Ascending aorta (tissue), 2 donors: Measurements from ENCODE around the gene ASCL5. TPM values are rescaled to one million over a fixed set of nuclear protein-coding genes. Genes with fewer than 3 reads are reported as not detected.

Experiments
- DNase-seq, 2 donors: peaks; one replicate each; pipeline ENCODE4 v3.0.0-alpha.2; 2019; ENCODE audit warnings: low spot score in 2 of 2
- H3K27ac ChIP-seq, 2 donors: fragments of 200-600 bp; sonication (generic); one replicate each; pipeline ENCODE4 v1.5.1; 2016 to 2017; ENCODE audit warnings: mild to moderate bottlenecking in 1 of 2
- H3K27me3 ChIP-seq: fragments of 200-600 bp; sonication (generic); one replicate; pipeline ENCODE4 v1.5.1; 2017
- H3K36me3 ChIP-seq, 2 donors: fragments of 200-600 bp; sonication (generic); one replicate each; pipeline ENCODE4 v1.5.1; 2016
- H3K4me1 ChIP-seq, 2 donors: fragments of 200-600 bp; sonication (generic); one replicate each; pipeline ENCODE4 v1.5.1; 2016 to 2017; ENCODE audit warnings: mild to moderate bottlenecking in 1 of 2
- H3K4me3 ChIP-seq, 2 donors: fragments of 200-600 bp; sonication (generic); one replicate each; pipeline ENCODE4 v1.5.1; 2016 to 2017; ENCODE audit warnings: mild to moderate bottlenecking in 1 of 2
- H3K9me3 ChIP-seq, 2 donors: fragments of 200-600 bp; sonication (generic); one replicate each; pipeline ENCODE4 v1.5.1; 2016
- CTCF ChIP-seq, 3 experiments: fragments of 200-600 bp in 2 of 3; fragments of 450-650 bp in 1 of 3; sonication (generic) in 2 of 3; IDR thresholded peaks; one replicate each; pipeline ENCODE4 v1.5.1; 2016 to 2019; ENCODE audit warnings: antibody characterized with exemption in 3 of 3, mild to moderate bottlenecking in 1 of 3, moderate library complexity in 1 of 3
- intact Hi-C: fragments of 100-400 bp; cut with DNase I; formaldehyde crosslinking; loops from one replicate; pipeline ENCODE4 v1.15.1; 2023
- total RNA-seq: library from RNA; depleted of rRNA; stranded (reverse); fragments of >200 nt; gene quantifications from one replicate; pipeline ENCODE4 v1.1.0, GENCODE V29; 2016

ASCL5 gene
- total RNA-seq, 1 donor from 2014 or later, result not detected

- Histone ChIP-seq H3K4me3 (no peak overlapping the region), H3K9me3 (no peaks in the 10 kb centered on the region), H3K36me3 (no peaks in the 10 kb centered on the region), H3K4me1 (no peaks in the 10 kb centered on the region), H3K27me3 (no peaks in the 10 kb centered on the region), H3K27ac (no peak overlapping the region)
- DNase-seq, result no peak
- no peak for TF ChIP-seq CTCF (IDR thresholded peaks at IDR 0.05)
- intact Hi-C loops, result no loop called here
These were observed 31.4 kb downstream of the ASCL5 start for GRCh38 chr1:201095581-201095980.

- no peak for DNase-seq
- H3K4me1 ChIP-seq, result no peaks in the 10 kb centered on the region
- no peaks in the 10 kb centered on the region for H3K9me3 ChIP-seq
- H3K36me3 ChIP-seq, result no peaks in the 10 kb centered on the region
- intact Hi-C loops, result no loop called here
- TF ChIP-seq CTCF (IDR thresholded peaks at IDR 0.05), result no peak
- H3K4me3 ChIP-seq, result no peak overlapping the region
- no peak overlapping the region for H3K27ac ChIP-seq
- H3K27me3 ChIP-seq, result no peaks in the 10 kb centered on the region
These were observed 32.2 kb downstream of the ASCL5 start for GRCh38 chr1:201094832-201095231.

GRCh38 chr1:201093962-201094361 is 33.0 kb downstream of the ASCL5 start:
- no peaks in the 10 kb centered on the region for H3K4me1 ChIP-seq
- H3K27ac ChIP-seq, result no peak overlapping the region
- H3K36me3 ChIP-seq, result no peaks in the 10 kb centered on the region
- H3K27me3 ChIP-seq, result no peaks in the 10 kb centered on the region
- H3K4me3 ChIP-seq, result no peak overlapping the region
- DNase-seq, result no peak
- intact Hi-C loops, result no loop called here
- H3K9me3 ChIP-seq, result no peaks in the 10 kb centered on the region
- TF ChIP-seq CTCF (IDR thresholded peaks at IDR 0.05), result no peak

- no peak for TF ChIP-seq CTCF (IDR thresholded peaks at IDR 0.05)
- Histone ChIP-seq H3K4me3 (no peak overlapping the region), H3K9me3 (no peaks in the 10 kb centered on the region), H3K27ac (no peak overlapping the region), H3K27me3 (no peaks in the 10 kb centered on the region), H3K4me1 (no peaks in the 10 kb centered on the region), H3K36me3 (no peaks in the 10 kb centered on the region)
- DNase-seq, result no peak
- intact Hi-C loops, result no loop called here
These were observed 33.4 kb downstream of the ASCL5 start for GRCh38 chr1:201093561-201093960.

GRCh38 chr1:201092738-201093137 is 34.2 kb downstream of the ASCL5 start:
- H3K4me1 ChIP-seq, result no peaks in the 10 kb centered on the region
- H3K27ac ChIP-seq, result no peak overlapping the region
- H3K27me3 ChIP-seq, result no peaks in the 10 kb centered on the region
- no peaks in the 10 kb centered on the region for H3K9me3 ChIP-seq
- TF ChIP-seq CTCF (IDR thresholded peaks at IDR 0.05), result no peak
- no peak for DNase-seq
- H3K4me3 ChIP-seq, result no peak overlapping the region
- no peaks in the 10 kb centered on the region for H3K36me3 ChIP-seq
- intact Hi-C loops, result no loop called here

- no peak overlapping the region for H3K27ac ChIP-seq
- no peaks in the 10 kb centered on the region for H3K36me3 ChIP-seq
- DNase-seq, result no peak
- H3K4me3 ChIP-seq, result no peak overlapping the region
- TF ChIP-seq CTCF (IDR thresholded peaks at IDR 0.05), result no peak
- intact Hi-C loops, result no loop called here
- H3K27me3 ChIP-seq, result no peaks in the 10 kb centered on the region
- no peaks in the 10 kb centered on the region for H3K4me1 ChIP-seq
- H3K9me3 ChIP-seq, result no peaks in the 10 kb centered on the region
These were observed 35.7 kb downstream of the ASCL5 start for GRCh38 chr1:201091256-201091655.
